ENCODE data around the gene KCNQ1.
A peak's percentile ranks its signal among the peaks of the same experiment; 100 is the strongest.

KCNQ1 gene

GRCh38 chr11:2674658-2675131 is 229.9 kb downstream of the KCNQ1 start:
- no peak for DNase-seq

DNA sequence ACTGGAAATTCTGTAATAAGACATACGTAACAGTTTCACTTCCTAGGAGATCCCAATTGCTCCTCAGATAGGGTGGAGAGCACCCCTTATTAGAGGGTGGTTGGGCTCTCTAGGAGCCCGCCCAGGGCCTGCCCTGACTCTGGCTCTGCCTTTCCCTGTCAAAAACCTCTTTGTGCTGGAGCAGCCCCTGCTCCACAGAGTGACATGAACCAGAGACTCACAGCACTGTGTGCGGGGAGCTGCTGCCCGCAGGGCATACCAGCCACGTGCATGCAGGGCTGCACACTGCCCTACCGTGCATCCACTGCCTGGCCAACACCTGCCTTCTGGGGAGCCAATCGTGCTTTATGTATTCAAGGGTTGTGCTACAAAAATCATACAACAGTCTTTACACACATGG is 230.7 kb downstream of the KCNQ1 start:
- no peak for DNase-seq

- no peak for DNase-seq
Measured at GRCh38 chr11:2677127-2677526, 232.3 kb downstream of the KCNQ1 start.

DNA sequence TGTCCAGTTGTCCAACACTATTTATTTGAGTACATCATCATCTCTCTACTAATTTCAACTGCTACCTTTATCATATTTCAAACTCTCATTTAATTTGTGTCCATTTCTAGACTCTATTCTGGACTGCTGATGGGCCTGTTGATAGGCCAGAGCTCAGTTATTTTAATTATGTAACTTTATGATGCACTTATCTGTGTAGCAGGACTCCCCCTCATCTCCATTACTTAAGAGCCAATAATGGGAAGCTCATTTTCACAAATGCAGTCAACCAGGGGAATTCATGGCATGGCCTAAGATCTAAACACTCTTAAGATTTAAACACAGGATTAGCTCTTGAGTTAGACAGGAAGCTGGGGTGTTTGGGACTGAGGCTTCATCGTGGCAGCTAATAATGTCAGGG is 233.6 kb downstream of the KCNQ1 start:
- DNase-seq, result peak; percentile 13

DNA sequence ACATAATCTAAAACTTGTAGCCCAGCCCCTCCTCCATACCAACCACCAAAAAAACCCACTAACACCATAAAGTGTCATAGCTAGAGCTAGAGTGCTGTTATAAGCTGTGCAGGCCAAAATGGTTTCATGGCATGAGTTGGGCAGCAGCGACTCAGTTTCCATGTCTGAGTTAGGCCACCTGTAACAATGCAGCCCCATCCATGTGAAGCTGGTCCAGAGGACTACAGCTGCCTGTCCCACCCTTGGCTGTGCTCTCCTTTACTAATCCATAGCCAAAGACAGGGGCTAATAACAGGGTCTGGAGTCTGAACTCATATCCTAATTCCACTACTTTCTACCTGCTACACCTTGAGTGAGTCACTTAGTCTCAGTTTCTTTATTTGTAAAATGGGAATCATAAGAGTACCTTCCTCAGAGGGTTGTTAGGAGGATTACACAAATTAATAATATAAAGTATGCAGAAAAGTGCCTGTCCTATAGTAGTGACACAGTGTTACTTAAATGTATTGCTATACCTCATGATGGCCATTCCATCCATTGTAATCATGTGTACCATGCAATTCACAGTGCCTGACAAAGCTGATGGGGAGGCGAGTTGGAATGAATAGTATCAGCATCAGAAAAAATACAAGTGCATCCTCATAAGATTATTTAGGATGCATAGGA is 234.3 kb downstream of the KCNQ1 start:
- no peak for DNase-seq

DNA sequence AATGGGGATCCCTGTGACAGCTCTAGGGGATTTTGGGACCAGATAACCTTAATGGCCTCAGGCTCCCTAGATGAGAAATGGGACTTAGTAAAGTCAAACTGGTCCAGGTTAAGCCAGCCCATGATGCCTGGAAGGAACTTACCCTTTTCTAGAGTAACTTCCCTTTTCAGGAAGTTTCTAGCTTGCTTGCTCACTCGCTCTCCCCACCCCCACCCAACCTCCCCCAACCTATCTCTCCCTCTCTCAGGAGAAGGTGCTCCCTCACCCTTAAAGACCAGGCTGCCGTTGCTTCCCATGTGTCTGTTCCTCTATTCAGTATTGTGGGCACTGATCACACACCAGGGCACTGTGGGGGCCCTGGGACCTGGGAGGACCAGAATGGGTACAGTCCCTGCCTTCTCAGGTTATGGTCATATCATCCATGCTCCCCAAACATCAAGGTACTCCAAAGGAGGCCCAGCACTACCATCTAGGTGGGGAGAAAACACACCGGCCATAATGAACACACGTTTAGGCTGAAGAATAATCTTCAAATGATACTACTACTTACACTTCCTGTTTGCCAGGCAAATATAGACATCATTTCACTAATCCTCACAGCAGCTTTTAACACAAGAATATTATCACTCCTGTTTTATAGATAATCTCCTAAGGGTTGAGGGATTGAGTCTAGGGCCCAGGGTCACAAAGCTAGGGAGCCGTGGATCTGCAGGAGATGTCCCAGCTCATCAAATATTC is 236.8 kb downstream of the KCNQ1 start:
- no peak for DNase-seq

DNA sequence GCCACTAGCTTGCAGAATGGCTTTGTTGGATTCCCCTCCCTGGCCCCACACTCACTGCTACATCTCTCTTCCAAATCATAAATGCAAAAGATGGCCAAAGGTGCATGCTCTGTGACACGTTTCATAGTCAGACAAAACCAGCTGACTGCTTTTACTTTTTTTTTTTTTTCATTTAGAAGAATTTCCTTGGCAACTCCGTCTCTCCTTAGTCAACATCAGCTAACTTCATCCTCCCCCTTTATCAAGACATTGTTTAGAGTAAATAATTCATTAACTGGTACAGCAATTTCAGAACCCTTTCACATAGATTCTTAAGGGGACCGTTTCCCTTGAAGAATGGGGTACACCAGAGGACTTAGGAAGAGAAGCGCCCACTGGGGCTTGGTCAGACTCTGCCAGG is 239.0 kb downstream of the KCNQ1 start:
- no peak for DNase-seq

DNA sequence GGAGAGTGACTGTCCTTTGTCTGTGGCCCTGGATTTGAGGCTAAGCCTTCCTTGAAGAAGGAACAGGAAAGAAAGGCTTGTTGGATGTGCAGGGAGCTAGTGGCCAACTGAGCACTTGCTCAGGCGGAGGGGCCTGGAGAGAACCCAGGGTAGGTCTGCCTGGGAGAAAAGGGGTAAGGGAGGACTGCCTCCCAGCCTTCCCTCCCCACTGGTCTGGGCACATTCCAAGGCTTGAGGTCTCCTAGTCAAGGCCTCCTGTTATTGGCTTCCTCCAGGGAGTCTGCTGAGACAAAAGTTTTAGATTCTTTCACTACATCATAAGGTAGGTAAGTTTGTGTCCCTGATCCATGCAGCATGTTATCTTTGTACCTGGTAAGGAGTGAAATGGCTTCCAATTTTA is 239.8 kb downstream of the KCNQ1 start:
- no peak for DNase-seq

DNA sequence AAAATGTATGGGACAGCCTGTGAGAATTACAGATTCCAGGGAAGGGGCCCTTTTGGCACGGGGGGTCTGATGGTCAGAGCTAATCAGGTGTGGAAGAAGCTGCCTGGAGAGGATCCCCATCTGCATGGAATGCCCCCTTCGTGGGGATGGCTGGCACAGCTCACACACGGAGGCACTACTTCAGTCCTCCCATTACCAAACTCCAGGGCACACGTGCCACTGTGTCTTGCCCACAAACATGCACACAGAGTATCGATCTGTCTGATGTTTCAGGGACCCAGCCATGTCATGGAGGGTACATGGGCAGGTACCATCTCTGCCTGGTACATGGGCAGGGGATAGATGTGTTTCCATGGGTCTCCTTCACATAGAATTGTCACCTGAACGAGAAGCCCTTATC is 240.2 kb downstream of the KCNQ1 start:
- DNase-seq, result no peak

DNA sequence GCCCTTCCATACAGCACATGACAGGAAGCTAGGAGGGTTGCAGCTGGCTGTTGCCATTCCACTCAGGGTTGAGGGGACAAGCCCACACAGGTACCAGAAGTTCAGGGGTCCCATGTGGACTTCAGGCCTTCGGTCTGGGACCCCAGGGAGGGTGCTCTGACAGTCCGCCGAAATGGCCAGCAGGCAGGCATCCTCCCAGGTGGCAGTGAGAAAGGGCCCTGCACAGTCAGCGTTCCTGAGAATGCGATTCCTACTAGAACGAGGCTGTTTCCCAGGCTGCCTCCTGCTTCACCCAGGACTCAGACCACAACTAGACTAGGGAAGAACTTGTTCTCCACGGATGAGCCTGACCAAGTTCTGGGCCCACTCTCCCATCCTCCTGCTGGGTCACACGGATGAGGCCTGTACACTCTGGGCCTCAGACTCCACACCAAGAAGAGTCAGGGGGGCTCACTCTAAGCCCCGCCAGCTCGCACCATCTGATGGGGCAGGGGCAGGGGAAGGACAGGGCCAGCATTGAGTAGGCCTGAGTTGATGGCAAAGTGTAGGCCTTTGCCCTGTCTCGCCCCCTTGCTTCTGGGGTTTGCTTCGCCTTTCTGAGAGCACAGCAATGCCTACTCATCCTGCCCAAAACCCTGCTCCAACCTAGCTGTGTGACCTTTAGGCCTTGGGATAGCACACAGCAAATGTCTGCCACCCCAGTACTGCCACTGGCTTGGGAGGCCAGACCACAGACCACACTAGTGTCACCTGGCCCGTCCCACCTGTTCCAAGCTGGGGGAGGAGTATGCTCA is 241.0 kb downstream of the KCNQ1 start:
- no peak for DNase-seq

GRCh38 chr11:2686360-2687222 is 241.8 kb downstream of the KCNQ1 start:
- DNase-seq, result no peak

DNA sequence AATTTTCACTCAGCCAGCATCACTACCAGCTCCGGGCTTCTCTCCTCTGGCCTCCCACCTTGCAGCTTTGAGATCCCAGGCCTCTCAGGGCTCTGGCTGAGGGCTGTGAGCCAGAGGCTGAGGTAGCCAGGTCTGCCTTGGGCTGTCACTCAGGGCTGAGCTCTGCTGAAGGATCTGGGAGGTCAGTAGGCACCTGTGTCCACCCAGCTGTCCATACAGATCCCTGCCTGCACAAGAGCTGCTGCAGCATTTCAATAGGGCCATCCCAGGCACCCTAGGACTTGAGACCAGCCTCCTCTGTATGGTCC is 242.4 kb downstream of the KCNQ1 start:
- no peak for DNase-seq

DNA sequence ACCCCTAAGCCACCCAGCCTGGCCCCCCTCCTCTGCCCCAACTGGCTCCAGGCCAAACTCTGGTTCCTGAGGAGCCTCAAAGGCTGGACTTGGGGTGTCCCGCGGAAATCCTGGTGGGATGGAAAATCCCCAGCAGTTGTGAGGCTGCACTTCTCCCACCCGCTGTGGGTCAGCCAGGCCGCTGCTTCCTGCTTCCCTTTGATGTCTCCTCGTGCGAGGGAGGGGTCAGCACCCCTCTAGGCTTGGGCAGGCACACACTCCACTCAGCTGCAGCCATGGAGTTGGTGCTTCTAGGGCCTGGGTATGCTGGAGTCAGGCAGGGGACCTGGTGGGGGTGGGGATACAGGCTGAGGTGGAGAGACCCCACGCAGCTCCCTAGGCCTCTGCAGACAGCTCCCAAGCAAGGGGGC is 243.0 kb downstream of the KCNQ1 start:
- no peak for DNase-seq

- DNase-seq, result no peak
Measured at GRCh38 chr11:2688381-2689231, 243.8 kb downstream of the KCNQ1 start.

- DNase-seq, result no peak
Measured at GRCh38 chr11:2689651-2690575, 245.1 kb downstream of the KCNQ1 start.

DNA sequence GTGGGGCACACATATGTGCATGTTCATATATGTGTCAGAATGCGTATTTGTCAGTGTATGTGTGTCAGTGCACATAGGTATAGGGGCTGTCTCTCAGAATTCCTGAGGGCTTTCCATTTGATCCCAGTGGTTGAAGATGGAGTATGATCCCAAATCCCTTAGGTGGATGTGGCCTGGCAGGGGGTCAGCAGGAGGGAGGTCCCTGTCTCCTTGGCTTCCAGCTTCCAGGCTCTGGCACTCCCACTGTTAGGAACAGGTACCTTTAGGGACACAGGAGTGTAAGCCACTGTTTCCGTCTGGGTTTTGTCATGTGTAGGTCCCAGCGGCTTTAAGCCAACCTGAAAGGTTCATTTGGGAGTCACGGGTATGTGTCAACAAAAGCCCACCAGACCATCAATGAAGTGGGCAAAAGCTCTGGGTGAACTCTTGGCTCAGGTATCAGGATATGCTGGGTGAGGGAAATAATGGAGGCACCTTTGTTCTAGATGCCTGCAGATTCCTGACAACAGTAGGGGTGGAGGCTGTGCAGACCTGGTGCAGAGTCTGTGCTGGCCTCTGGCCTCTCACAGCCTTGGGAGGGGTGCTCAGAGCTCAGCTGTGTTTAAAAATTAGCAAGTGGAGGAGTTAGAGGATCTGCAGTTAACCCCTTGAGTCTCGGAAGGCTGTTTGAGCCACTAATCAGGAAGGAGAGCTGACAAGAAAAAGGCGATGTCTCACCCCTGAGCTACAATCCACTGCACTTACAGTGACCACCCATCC is 246.0 kb downstream of the KCNQ1 start:
- DNase-seq, result no peak

DNA sequence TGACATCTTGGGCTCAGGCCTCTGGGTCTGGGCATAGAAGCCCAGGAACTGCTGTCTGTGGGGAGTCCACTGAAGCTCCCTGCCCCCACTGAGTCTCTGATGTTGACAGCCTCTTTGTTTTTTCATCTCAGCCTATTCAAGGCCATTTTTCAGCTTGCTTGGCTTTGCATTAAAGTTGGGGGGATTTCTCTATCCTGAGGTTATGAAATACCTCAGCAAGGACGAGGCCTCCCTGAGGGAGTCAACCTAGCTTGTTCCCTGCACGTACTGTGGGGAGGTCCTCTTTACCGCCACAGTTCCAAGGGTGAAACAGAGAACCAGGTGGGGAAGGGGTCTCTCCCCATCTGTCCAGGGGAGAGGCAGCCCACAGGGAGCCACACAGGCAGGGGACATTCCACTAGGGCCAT is 246.6 kb downstream of the KCNQ1 start:
- DNase-seq, result no peak

- DNase-seq, result no peak
Measured at GRCh38 chr11:2691991-2692875, 247.4 kb downstream of the KCNQ1 start.

Measured in DMS79 treated with DMSO at 0.1 percent for 48 hours (cell line).